OCI-LY1 (cell line): Measurements from ENCODE around the gene CAMTA2.

Experiments
- EZH2 ChIP-seq: fragments of 200-600 bp; sonication (generic), shearing (Covaris generic); IDR thresholded peaks from 2 replicates; pipeline ENCODE4 v1.8.0; 2017; ENCODE audit warnings: borderline replicate concordance, mixed run types, mild to moderate bottlenecking, antibody characterized with exemption, low read length, moderate library complexity, mixed read lengths
- TF ChIP-seq, protein P1 (sequence below): fragments of 200-600 bp; sonication (generic), shearing (Covaris generic); IDR thresholded peaks from 2 replicates; pipeline ENCODE4 v1.5.1; 2017; ENCODE audit warnings: mild to moderate bottlenecking, antibody characterized with exemption, low read length, moderate library complexity, mixed read lengths

DNA sequence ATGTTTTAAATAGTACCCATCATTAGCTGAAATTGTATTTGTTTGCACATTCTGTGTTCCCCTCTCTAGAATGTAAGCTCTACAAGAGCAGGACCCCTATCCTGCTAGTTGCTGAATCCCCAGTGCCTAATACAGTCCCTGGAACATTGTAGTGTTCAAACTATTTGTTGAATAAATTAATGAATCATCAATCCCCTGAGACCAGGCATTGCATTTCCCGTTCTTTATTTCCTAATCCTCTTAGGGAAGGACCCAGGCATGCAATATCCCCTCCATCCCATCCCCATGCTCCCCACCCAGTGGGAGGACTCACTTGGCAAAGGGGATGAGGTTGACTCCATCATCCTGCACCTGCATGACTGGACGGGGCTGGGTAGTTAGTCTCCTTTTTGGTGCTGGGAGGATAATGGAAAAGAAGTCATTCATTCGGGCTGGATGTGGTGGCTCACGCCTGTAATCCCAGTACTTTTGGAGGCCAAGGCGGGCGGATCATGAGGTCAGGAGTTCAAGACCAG lies 6.7 kb upstream of the CAMTA2 start:
- TF ChIP-seq EZH2 = no peak
- TF ChIP-seq, protein P1, sequence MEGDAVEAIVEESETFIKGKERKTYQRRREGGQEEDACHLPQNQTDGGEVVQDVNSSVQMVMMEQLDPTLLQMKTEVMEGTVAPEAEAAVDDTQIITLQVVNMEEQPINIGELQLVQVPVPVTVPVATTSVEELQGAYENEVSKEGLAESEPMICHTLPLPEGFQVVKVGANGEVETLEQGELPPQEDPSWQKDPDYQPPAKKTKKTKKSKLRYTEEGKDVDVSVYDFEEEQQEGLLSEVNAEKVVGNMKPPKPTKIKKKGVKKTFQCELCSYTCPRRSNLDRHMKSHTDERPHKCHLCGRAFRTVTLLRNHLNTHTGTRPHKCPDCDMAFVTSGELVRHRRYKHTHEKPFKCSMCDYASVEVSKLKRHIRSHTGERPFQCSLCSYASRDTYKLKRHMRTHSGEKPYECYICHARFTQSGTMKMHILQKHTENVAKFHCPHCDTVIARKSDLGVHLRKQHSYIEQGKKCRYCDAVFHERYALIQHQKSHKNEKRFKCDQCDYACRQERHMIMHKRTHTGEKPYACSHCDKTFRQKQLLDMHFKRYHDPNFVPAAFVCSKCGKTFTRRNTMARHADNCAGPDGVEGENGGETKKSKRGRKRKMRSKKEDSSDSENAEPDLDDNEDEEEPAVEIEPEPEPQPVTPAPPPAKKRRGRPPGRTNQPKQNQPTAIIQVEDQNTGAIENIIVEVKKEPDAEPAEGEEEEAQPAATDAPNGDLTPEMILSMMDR = no peak
